ENCODE measurements around the gene VARS1.
"Not testable (repeated sequence)": the region's sequence is repeated elsewhere in the genome, so short reads cannot be mapped to it uniquely, and the experiment has no call there.

The VARS1 gene

GRCh38 chr6:31795616-31796298 lies at the start of gene VARS1:
TSS of gene VARS1 (minus strand) at chr6:31795752. CDS start at chr6:31795217, 535 bp downstream.
- DNase-seq = peak; percentile 90

- DNase-seq = no peak
Measured at GRCh38 chr6:31844507-31844906, 49.0 kb upstream of the VARS1 start.

- no peak for DNase-seq
Measured at GRCh38 chr6:31842053-31842452, 46.5 kb upstream of the VARS1 start.

- not testable (repeated sequence) for DNase-seq
Measured at GRCh38 chr6:31839779-31840126, 44.2 kb upstream of the VARS1 start.

- no peak for DNase-seq
Measured at GRCh38 chr6:31838968-31839367, 43.4 kb upstream of the VARS1 start.

GRCh38 chr6:31838114-31838553 lies 42.6 kb upstream of the VARS1 start:
- not testable (repeated sequence) for DNase-seq

GRCh38 chr6:31837369-31838113 lies 42.0 kb upstream of the VARS1 start:
- DNase-seq = no peak

GRCh38 chr6:31836474-31837368 lies 41.2 kb upstream of the VARS1 start:
- no peak for DNase-seq

GRCh38 chr6:31836047-31836473 lies 40.5 kb upstream of the VARS1 start:
- DNase-seq = no peak

- peak; percentile 85 for DNase-seq
Measured at GRCh38 chr6:31834367-31835250, 39.1 kb upstream of the VARS1 start.

- no peak for DNase-seq
Measured at GRCh38 chr6:31831350-31832215, 36.0 kb upstream of the VARS1 start.

GRCh38 chr6:31830886-31831335 lies 35.4 kb upstream of the VARS1 start:
- no peak for DNase-seq

- DNase-seq = peak; percentile 68
Measured at GRCh38 chr6:31829633-31830283, 34.2 kb upstream of the VARS1 start.

GRCh38 chr6:31827286-31828079 lies 31.9 kb upstream of the VARS1 start, which contains the start of gene HSPA1B:
TSS of gene HSPA1B (plus strand) at chr6:31827738. CDS start at chr6:31827951, 213 bp downstream.
- DNase-seq = peak; percentile 93

- no peak for DNase-seq
Measured at GRCh38 chr6:31826793-31827285, 31.3 kb upstream of the VARS1 start.

- DNase-seq = no peak
Measured at GRCh38 chr6:31825553-31825952, 30.0 kb upstream of the VARS1 start.

GRCh38 chr6:31823592-31824196 lies 28.1 kb upstream of the VARS1 start:
- not testable (repeated sequence) for DNase-seq

- DNase-seq = peak; percentile 80
Measured at GRCh38 chr6:31822036-31822821, 26.7 kb upstream of the VARS1 start.
